ENCODE results near the gene SHROOM1.

DNA sequence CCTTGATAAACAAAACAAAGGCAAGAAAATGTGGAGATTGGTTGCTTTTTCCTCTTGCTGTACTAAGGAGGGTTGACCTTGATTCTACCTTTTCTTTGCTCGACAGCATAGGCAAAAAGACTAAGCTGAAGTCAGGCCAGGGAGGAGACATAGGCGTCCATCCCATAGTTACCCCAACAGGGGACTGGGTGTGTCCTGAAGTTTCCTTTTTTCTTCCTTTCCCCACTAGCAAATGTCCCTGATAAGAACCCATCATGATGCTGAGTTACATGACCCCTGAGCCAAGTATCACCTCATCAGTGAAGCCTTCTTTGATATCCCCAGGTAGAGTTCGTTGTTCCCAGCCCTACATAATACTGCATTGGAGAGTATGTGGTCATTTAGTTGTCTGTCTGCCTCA is 9.9 kb upstream of the SHROOM1 start:
- TF ChIP-seq, protein P1, sequence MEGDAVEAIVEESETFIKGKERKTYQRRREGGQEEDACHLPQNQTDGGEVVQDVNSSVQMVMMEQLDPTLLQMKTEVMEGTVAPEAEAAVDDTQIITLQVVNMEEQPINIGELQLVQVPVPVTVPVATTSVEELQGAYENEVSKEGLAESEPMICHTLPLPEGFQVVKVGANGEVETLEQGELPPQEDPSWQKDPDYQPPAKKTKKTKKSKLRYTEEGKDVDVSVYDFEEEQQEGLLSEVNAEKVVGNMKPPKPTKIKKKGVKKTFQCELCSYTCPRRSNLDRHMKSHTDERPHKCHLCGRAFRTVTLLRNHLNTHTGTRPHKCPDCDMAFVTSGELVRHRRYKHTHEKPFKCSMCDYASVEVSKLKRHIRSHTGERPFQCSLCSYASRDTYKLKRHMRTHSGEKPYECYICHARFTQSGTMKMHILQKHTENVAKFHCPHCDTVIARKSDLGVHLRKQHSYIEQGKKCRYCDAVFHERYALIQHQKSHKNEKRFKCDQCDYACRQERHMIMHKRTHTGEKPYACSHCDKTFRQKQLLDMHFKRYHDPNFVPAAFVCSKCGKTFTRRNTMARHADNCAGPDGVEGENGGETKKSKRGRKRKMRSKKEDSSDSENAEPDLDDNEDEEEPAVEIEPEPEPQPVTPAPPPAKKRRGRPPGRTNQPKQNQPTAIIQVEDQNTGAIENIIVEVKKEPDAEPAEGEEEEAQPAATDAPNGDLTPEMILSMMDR (conservative IDR thresholded peaks at IDR 0.05 in 1 of 2, IDR thresholded peaks at IDR 0.05 in 1 of 2; ENCODE audit: low read depth in 1 of 2, low read length in 2 of 2): no peak
- TF ChIP-seq EZH2 (IDR thresholded peaks at IDR 0.05; ENCODE audit: low read length, missing control alignments): no peak
